ENCODE data around the gene UMOD.
"Not testable (repeated sequence)": the region's sequence is repeated elsewhere in the genome, so short reads cannot be mapped to it uniquely, and the experiment has no call there.

The UMOD gene

GRCh38 chr16:20318437-20318836, 34.1 kb downstream of the UMOD start:
- H3K27ac Mint-ChIP-seq: no peak overlapping the region
- no peak for DNase-seq
- H3K9me3 Mint-ChIP-seq: no peaks in the 10 kb centered on the region
- H3K27me3 Mint-ChIP-seq: peaks cover 1% of the 10 kb centered on the region
- H3K4me1 Mint-ChIP-seq: no peaks in the 10 kb centered on the region
- ATAC-seq: no peak
- no peak overlapping the region for H3K4me3 Mint-ChIP-seq

DNA sequence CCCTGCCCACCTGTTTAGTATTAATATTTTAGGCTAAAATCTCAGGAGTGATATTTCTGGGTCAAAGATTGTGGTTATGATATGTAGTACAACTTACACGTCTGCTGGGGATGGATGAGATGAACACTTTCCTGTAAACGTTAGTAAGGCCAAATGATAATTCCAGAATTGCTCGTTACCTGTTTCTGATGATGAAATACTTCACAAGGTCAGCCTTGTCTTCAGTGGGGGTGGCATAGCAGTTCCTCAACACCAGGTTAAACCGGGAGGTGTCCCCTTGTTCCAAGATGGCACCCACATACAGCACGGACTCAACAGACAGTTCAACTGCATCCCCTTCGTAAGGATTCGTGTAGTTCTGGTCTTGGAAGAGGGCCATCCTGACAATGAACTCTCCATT, 34.5 kb downstream of the UMOD start:
- ATAC-seq (no peak), DNase-seq (no peak)
- Mint-ChIP-seq H3K27me3 (no peaks in the 10 kb centered on the region), H3K27ac (no peak overlapping the region), H3K9me3 (peaks cover 0 to 4% of the 10 kb centered on the region in 2 donors), H3K4me1 (no peaks in the 10 kb centered on the region), H3K4me3 (no peak overlapping the region)

- ATAC-seq: no peak
- no peaks in the 10 kb centered on the region for H3K4me1 Mint-ChIP-seq
- peaks cover 0 to 5% of the 10 kb centered on the region in 2 donors for H3K9me3 Mint-ChIP-seq
- no peaks in the 10 kb centered on the region for H3K27me3 Mint-ChIP-seq
- no peak overlapping the region for H3K4me3 Mint-ChIP-seq
- H3K27ac Mint-ChIP-seq: no peak overlapping the region
- no peak for DNase-seq
Measured at GRCh38 chr16:20317117-20317516, 35.4 kb downstream of the UMOD start.

DNA sequence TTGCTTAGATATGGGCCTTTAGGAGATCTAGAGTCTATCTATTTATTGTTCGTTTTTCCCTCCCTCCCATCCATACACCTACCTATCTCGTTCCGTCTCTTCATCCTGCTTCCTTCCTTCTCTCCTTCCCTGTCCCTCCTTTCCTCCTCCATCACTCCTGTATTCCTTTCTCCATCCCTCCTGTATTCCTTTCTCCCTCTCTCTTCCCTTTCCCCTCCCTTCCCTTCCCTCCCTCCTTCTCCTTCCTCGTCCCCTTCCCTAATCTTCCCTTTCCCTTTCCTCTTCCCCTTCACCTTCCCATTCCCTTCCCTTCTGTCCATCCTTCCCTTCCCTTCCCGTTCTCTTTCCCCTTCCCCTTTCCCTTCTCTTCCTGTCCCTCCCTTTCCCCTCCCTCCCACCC, 35.8 kb downstream of the UMOD start:
- Mint-ChIP-seq H3K27ac (no peak overlapping the region), H3K27me3 (no peaks in the 10 kb centered on the region), H3K4me1 (no peaks in the 10 kb centered on the region), H3K4me3 (no peak overlapping the region), H3K9me3 (peaks cover 0 to 5% of the 10 kb centered on the region in 2 donors)
- ATAC-seq (no peak), DNase-seq (no peak)

DNA sequence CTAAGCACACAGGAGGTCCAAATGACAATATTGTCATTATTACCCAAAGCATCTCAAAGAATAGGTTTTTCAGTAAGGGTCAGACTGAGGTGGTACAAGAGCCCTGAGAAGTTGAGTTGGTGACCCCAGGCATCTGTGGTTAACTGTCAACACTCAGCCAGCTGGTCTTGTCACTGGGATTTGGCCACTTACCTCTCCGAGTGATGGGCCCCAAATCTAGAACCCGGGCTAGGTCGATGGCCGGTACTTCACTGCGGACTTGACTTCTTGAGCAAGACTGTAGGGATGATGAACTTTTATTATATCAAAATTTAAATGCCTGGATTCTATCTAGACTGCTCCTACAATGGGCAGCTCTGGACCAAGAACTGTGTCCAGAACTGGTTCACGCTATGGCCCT, 36.8 kb downstream of the UMOD start:
- no peaks in the 10 kb centered on the region for H3K27me3 Mint-ChIP-seq
- peaks cover 0 to 5% of the 10 kb centered on the region in 2 donors for H3K9me3 Mint-ChIP-seq
- H3K27ac Mint-ChIP-seq: no peak overlapping the region
- DNase-seq (no peak), ATAC-seq (no peak)
- no peaks in the 10 kb centered on the region for H3K4me1 Mint-ChIP-seq
- H3K4me3 Mint-ChIP-seq: no peak overlapping the region

GRCh38 chr16:20314575-20314974, 37.9 kb downstream of the UMOD start:
- Mint-ChIP-seq H3K27me3 (no peaks in the 10 kb centered on the region), H3K9me3 (peaks cover 0 to 5% of the 10 kb centered on the region in 2 donors), H3K4me1 (no peaks in the 10 kb centered on the region), H3K27ac (no peak overlapping the region), H3K4me3 (no peak overlapping the region)
- DNase-seq (no peak), ATAC-seq (no peak)

DNA sequence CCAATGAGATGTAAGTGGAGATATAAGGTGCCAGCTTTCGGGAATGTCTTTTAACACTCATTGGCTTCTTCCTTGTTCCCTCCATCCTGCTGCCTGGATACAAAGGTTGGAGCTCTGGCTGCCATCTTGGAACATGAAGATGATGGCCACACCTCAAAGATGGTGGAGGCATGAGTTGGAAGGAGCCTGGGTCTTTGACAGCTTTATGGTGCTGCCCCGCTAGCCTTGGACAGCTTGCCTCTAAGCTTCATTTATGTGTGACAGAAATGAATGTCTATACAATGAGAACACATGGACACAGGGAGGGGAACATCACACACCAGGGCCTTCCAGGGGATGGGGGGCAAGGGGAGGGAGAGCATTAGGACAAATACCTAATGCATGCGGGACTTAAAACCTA, 38.8 kb downstream of the UMOD start:
- no peak overlapping the region for H3K4me3 Mint-ChIP-seq
- H3K27me3 Mint-ChIP-seq: no peaks in the 10 kb centered on the region
- ATAC-seq: no peak
- H3K27ac Mint-ChIP-seq: no peak overlapping the region
- no peak for DNase-seq
- peaks cover 0 to 5% of the 10 kb centered on the region in 2 donors for H3K9me3 Mint-ChIP-seq
- no peaks in the 10 kb centered on the region for H3K4me1 Mint-ChIP-seq

- H3K9me3 Mint-ChIP-seq, H3K27me3 Mint-ChIP-seq, ATAC-seq, H3K4me3 Mint-ChIP-seq, H3K27ac Mint-ChIP-seq, DNase-seq, H3K4me1 Mint-ChIP-seq: not testable (repeated sequence)
Measured at GRCh38 chr16:20312536-20313095, 39.9 kb downstream of the UMOD start.

- Mint-ChIP-seq H3K4me1 (no peaks in the 10 kb centered on the region), H3K4me3 (no peak overlapping the region), H3K9me3 (peaks cover 0 to 5% of the 10 kb centered on the region in 2 donors), H3K27me3 (no peaks in the 10 kb centered on the region), H3K27ac (no peak overlapping the region)
- DNase-seq: no peak
- no peak for ATAC-seq
Measured at GRCh38 chr16:20311548-20311947, 41.0 kb downstream of the UMOD start.

DNA sequence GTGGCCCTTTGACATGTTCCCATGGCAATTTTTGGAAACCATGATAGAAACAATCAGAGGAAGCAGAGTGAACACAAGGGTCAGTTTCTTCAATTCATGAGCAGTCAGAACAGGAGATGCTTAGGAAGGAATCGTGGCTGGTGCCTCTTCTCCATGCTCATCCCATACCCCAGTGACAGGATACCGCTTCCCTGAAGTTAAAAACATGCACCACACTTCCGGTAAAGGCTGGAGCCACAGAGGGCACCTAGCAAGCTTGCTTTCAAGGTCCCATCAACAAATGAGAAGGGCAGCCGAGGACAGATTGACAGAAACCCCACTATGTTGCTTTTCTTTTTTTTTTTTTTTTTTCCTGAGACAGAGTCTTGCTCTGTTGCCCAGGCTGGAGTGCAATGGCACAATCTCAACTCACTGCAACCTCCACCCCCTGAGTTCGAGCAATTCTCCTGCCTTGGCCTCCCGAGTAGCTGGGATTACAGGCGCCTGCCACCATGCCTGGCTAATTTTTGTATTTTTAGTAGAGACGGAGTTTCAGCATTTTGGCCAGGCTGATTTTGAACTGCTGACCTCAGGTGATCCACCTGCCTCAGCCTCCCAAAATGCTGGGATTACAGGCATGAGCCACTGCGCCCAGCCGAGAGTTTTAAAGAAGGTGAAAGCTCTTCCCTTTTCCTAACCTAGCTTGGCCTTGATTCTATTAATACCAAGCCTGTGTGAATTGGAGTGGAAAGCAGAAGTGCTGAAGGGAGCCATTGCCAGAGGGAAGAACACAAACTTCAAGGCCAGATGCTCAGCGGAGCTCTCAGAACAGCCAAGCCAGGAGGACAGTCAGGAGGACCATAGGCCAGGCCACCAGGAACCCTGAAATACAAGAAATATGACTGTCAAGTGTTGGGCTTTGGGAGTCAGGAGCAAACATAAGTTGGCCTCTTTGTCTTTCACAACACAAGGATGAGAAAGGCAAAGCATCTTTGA, 41.8 kb downstream of the UMOD start:
- ATAC-seq (no peak), DNase-seq (no peak)
- Mint-ChIP-seq H3K9me3 (peaks cover 0 to 5% of the 10 kb centered on the region in 2 donors), H3K27ac (no peak overlapping the region), H3K4me1 (no peaks in the 10 kb centered on the region), H3K4me3 (no peak overlapping the region), H3K27me3 (no peaks in the 10 kb centered on the region)

- Mint-ChIP-seq H3K27me3 (no peaks in the 10 kb centered on the region), H3K9me3 (peaks cover 0 to 5% of the 10 kb centered on the region in 2 donors), H3K4me3 (no peak overlapping the region), H3K27ac (no peak overlapping the region), H3K4me1 (no peaks in the 10 kb centered on the region)
- DNase-seq (no peak), ATAC-seq (no peak)
Measured at GRCh38 chr16:20309786-20310185, 42.7 kb downstream of the UMOD start.

- DNase-seq (no peak), ATAC-seq (no peak)
- Mint-ChIP-seq H3K9me3 (peaks cover 0 to 5% of the 10 kb centered on the region in 2 donors), H3K27me3 (no peaks in the 10 kb centered on the region), H3K4me3 (no peak overlapping the region), H3K27ac (no peak overlapping the region), H3K4me1 (no peaks in the 10 kb centered on the region)
Measured at GRCh38 chr16:20308801-20309590, 43.5 kb downstream of the UMOD start.

GRCh38 chr16:20308266-20308665, 44.2 kb downstream of the UMOD start:
- Mint-ChIP-seq H3K4me1 (no peaks in the 10 kb centered on the region), H3K9me3 (peaks cover 0 to 3% of the 10 kb centered on the region in 2 donors), H3K4me3 (no peak overlapping the region), H3K27ac (no peak overlapping the region), H3K27me3 (no peaks in the 10 kb centered on the region)
- no peak for ATAC-seq
- no peak for DNase-seq

DNA sequence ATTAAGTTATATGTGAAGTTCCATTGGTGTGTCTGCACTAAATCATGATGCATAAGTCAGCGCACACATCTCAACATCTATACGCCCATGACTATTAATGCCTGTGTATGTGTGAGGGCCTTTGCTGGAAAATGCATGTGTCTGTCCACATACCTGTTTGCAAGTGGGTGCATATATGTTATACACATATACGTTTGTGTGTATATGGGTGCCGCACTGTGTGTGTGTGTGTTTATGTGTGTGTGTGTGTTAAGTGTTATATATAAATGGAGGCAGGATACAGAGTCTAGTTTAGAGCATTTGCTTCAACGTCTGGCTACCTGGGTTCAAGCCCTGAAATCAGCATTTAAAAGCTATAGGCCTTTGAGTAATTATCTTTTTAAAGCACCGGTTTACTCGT, 44.7 kb downstream of the UMOD start:
- ATAC-seq: no peak
- no peaks in the 10 kb centered on the region for H3K27me3 Mint-ChIP-seq

DNA sequence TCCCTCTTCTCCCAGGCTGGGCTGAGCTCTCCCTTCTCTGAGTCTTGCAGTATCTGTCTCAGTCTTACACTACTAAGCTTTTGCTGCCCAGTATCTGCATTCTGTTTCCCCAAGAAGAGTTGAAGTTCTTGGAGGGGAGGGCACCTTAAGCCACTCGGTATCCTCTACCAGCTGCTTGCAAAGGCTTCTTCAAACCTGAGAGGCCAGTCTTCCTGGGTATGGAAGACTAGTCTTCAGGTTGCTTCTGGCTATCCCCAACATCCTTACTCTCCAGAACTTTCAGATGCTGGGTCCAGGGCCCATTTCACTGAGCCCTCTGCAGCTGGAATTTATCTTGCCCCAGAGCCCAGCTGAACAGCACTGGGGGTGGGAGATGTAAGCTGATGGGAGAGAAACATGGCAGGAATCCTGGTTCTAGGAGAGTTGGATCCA, 45.3 kb downstream of the UMOD start:
- no peaks in the 10 kb centered on the region for H3K27me3 Mint-ChIP-seq
- no peak overlapping the region for H3K27ac Mint-ChIP-seq
- H3K4me1 Mint-ChIP-seq: no peaks in the 10 kb centered on the region
- H3K4me3 Mint-ChIP-seq: no peak overlapping the region
- ATAC-seq: no peak
- no peak for DNase-seq
- H3K9me3 Mint-ChIP-seq: no peaks in the 10 kb centered on the region

More for the DNA sequence above, 44.7 kb downstream of the UMOD start:
- H3K4me3 Mint-ChIP-seq: no peak overlapping the region
- H3K9me3 Mint-ChIP-seq: no peaks in the 10 kb centered on the region
- no peak overlapping the region for H3K27ac Mint-ChIP-seq
- DNase-seq: no peak
- H3K4me1 Mint-ChIP-seq: no peaks in the 10 kb centered on the region

GRCh38 chr16:20306401-20306800, 46.1 kb downstream of the UMOD start:
- Mint-ChIP-seq H3K4me3 (no peak overlapping the region), H3K9me3 (no peaks in the 10 kb centered on the region), H3K27me3 (no peaks in the 10 kb centered on the region), H3K27ac (no peak overlapping the region), H3K4me1 (no peaks in the 10 kb centered on the region)
- DNase-seq (no peak), ATAC-seq (no peak)
